GM12892 (cell line): ENCODE results near the gene TBX19.

Source experiments
- POLR2A ChIP-seq: IDR thresholded peaks from 2 replicates; pipeline ENCODE4 v1.6.1; 2011; ENCODE audit warnings: low read depth, low read length, control low read depth
- TAF1 ChIP-seq: IDR thresholded peaks from 2 replicates; pipeline ENCODE4 v1.6.1; 2011; ENCODE audit warnings: low read depth, mild to moderate bottlenecking, control low read depth, low read length, borderline replicate concordance

- TF ChIP-seq POLR2A (no peak), TAF1 (no peak)
Measured at GRCh38 chr1:168245042-168245441, 35.6 kb upstream of the TBX19 start.
